K562 (cell line): Measurements from ENCODE around the gene TNIK. TPM values are rescaled to one million over a fixed set of nuclear protein-coding genes. Genes with fewer than 3 reads are reported as not detected.

Experiments used
- C11orf30 ChIP-seq: fragments of 450-650 bp; IDR thresholded peaks from 2 replicates; pipeline ENCODE4 v1.6.1; 2016; ENCODE audit warnings: low read depth, mild to moderate bottlenecking
- CTBP1 ChIP-seq: fragments of 450-650 bp; IDR thresholded peaks from 2 replicates; pipeline ENCODE4 v1.6.1; 2016; ENCODE audit warnings: borderline replicate concordance
- DPF2 ChIP-seq: fragments of 450-650 bp; IDR thresholded peaks from 2 replicates; pipeline ENCODE4 v1.6.1; 2016
- FOSL1 ChIP-seq: fragments of 200-800 bp; sonication (Bioruptor generic); conservative IDR thresholded peaks from 2 replicates; pipeline ENCODE4 v1.6.1; 2016; ENCODE audit warnings: missing genetic modification characterization, missing compliant biosample characterization
- FOXJ2 ChIP-seq: fragments of 200-800 bp; sonication (Bioruptor generic); IDR thresholded peaks from 2 replicates; pipeline ENCODE4 v1.6.1; 2016; ENCODE audit warnings: missing genetic modification characterization, missing compliant biosample characterization
- KDM2B ChIP-seq: fragments of 250-450 bp; sonication (Bioruptor Pico); IDR thresholded peaks from 2 replicates; pipeline ENCODE4 v1.8.0; 2021; ENCODE audit warnings: mild to moderate bottlenecking, moderate library complexity
- MAFF ChIP-seq: IDR thresholded peaks from 2 replicates; pipeline ENCODE4 v1.6.1; 2012; ENCODE audit warnings: low read length, improper control_type of control experiment
- MYNN ChIP-seq, 2 experiments: sonication (generic); formaldehyde crosslinking in 1 of 2; IDR thresholded peaks; 2 replicates each; pipeline versions ENCODE4 v1.5.0 to v1.6.1; 2016 to 2020; ENCODE audit warnings: antibody characterized with exemption in 1 of 2, missing genetic modification reagents in 1 of 2
- NFE2 ChIP-seq: IDR thresholded peaks from 2 replicates; pipeline ENCODE4 v1.6.1; 2014; ENCODE audit warnings: antibody characterized with exemption, low read depth
- PCBP2 ChIP-seq: fragments of 200-400 bp; formaldehyde crosslinking; IDR thresholded peaks from 2 replicates; pipeline ENCODE4 v1.6.1; 2018; ENCODE audit warnings: low read length, low read depth, mild to moderate bottlenecking, moderate library complexity; ENCODE audit not compliant: poor library complexity, severe bottlenecking
- PML ChIP-seq: IDR thresholded peaks from 2 replicates; pipeline ENCODE4 v1.6.1; 2012; ENCODE audit warnings: low read length, inconsistent platforms
- SMARCB1 ChIP-seq: IDR thresholded peaks from 2 replicates; pipeline ENCODE4 v1.6.1; 2011; ENCODE audit warnings: improper control_type of control experiment, low read depth; ENCODE audit not compliant: insufficient read length
- SMARCE1 ChIP-seq: fragments of 450-650 bp; IDR thresholded peaks from 2 replicates; pipeline ENCODE4 v1.7.1; 2016; ENCODE audit warnings: mild to moderate bottlenecking
- TAL1 ChIP-seq: fragments of 450-650 bp; IDR thresholded peaks from 2 replicates; pipeline ENCODE4 v1.6.1; 2016; ENCODE audit warnings: mild to moderate bottlenecking
- XRCC3 ChIP-seq: fragments of 450-650 bp; IDR thresholded peaks from 2 replicates; pipeline ENCODE4 v1.6.1; 2017; ENCODE audit warnings: mild to moderate bottlenecking, moderate library complexity
- ZNF354B ChIP-seq: fragments of 250-450 bp; sonication (Bioruptor Pico); IDR thresholded peaks from 2 replicates; pipeline ENCODE4 v1.4.0; 2020
- polyA plus RNA-seq, 8 experiments: library from polyadenylated mRNA; depleted of rRNA in 4 of 8; stranded (reverse) in 5 of 8; unstranded in 3 of 8; fragments of >200 nt; fragmentation: Nextera tagmentation in 2 of 8; fragmentation: Illumina TruSeq in 1 of 8; extraction: Ambion mirVana in 2 of 8; extraction: Trizol in 1 of 8; gene quantifications; 2 replicates each; pipeline versions ENCODE4 v1.2.1 to v1.2.3, GENCODE V29; 2011 to 2014; ENCODE audit warnings: inconsistent platforms in 1 of 8, missing spikeins in 1 of 8
- total RNA-seq, 7 experiments: library from RNA; depleted of rRNA in 6 of 7; stranded (reverse); fragments of >200 nt in 6 of 7; fragmentation: Illumina TruSeq in 2 of 7; extraction: Trizol in 2 of 7; gene quantifications; 2 replicates each; pipeline versions ENCODE4 v1.2.1 to v1.2.3, GENCODE V29; 2011 to 2021; ENCODE audit warnings: low replicate concordance in 1 of 7
- TF ChIP-seq, protein P1 (sequence below): sonication (generic); formaldehyde crosslinking; IDR thresholded peaks from 2 replicates; pipeline ENCODE4 v1.8.1; 2023; ENCODE audit warnings: mild to moderate bottlenecking, missing genetic modification reagents
- TF ChIP-seq, protein P2 (sequence below): sonication (generic); formaldehyde crosslinking; IDR thresholded peaks from 2 replicates; pipeline ENCODE4 v1.8.0; 2022; ENCODE audit warnings: mild to moderate bottlenecking, missing genetic modification reagents
- TF ChIP-seq, protein P3 (sequence below), 2 experiments: IDR thresholded peaks in 1 of 2; conservative IDR thresholded peaks in 1 of 2; 2 replicates each; pipeline ENCODE4 v1.6.1; 2016; ENCODE audit warnings: low read depth in 2 of 2, mild to moderate bottlenecking in 1 of 2, missing compliant biosample characterization in 1 of 2, missing genetic modification characterization in 1 of 2, moderate library complexity in 1 of 2
- TF ChIP-seq, protein P4 (sequence below): fragments of 450-650 bp; conservative IDR thresholded peaks from 2 replicates; pipeline ENCODE4 v1.6.1; 2016; ENCODE audit warnings: missing genetic modification characterization, low read depth, mild to moderate bottlenecking, missing compliant biosample characterization, moderate library complexity

TNIK gene
- total and polyA plus RNA-seq, 9 of the 15 experiments (the other 6 are each of a cell fraction or from before 2014, with no cell fraction given) = 6.6 to 39.0 (median 24.7) TPM

DNA sequence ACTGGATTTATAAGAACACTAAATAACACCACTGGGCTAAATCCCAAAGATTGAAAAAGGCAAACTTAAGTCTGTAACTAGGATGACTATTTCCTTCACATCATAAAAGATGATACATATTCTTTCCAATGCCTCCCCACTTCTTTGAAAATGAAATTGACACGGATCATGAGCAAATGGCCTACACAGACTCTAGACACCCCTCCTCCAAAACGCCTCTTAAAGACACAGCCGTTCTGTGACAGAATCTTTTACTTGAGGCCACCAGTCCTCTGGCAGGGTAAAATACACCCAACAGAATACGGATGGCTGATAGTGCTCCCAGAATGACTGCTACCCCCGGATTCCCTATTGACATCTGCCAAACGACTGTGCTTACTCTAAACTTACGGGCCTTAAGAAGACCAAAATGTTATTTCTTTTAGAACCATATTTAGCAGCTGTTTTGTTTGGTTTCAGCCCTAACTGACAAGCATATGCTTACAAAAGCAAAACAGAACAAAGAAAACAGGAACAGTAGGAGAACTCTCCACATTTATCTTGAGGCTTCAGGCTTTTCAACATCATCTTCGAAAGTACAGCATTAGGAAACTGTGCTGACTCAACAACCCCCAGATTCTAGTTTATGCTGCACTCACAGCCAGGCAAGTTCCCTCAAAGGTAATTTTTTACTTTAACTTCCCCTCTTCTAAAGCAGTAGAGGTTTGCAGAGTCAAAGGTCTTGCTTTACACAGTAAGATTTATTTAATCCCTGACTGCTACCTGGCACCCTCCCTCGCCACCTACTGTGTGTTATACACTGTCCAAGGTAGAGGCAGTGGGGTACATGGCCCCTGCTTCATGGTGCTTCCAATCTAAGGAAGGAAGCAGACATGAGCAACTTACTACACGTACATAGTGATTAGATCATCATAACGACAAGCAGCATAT lies 84.3 kb downstream of the TNIK start (continued):
- TF ChIP-seq SMARCE1 (peak; percentile 61; the same call in 1 of the 2 replicates), MYNN (IDR thresholded peaks at IDR 0.05) (no peak), MYNN (CRISPR knock-in tag; IDR thresholded peaks at IDR 0.05) (no peak), SMARCB1 (no peak), FOSL1 (tag) (peak; percentile 61; the same call in 1 of the 2 replicates), PCBP2 (no peak), C11orf30 (peak; percentile 87), FOXJ2 (tag) (no peak), XRCC3 (no peak), ZNF354B (CRISPR knock-in tag) (no peak), TAL1 (peak; percentile 27; the same call in 1 of the 2 replicates), KDM2B (no peak), MAFF (peak; percentile 47; the same call in 1 of the 2 replicates), DPF2 (peak; percentile 63; the same call in 1 of the 2 replicates), PML (no peak), CTBP1 (peak; percentile 18; the same call in 1 of the 2 replicates), NFE2 (peak; percentile 44; the same call in 1 of the 2 replicates)
- TF ChIP-seq, protein P1, sequence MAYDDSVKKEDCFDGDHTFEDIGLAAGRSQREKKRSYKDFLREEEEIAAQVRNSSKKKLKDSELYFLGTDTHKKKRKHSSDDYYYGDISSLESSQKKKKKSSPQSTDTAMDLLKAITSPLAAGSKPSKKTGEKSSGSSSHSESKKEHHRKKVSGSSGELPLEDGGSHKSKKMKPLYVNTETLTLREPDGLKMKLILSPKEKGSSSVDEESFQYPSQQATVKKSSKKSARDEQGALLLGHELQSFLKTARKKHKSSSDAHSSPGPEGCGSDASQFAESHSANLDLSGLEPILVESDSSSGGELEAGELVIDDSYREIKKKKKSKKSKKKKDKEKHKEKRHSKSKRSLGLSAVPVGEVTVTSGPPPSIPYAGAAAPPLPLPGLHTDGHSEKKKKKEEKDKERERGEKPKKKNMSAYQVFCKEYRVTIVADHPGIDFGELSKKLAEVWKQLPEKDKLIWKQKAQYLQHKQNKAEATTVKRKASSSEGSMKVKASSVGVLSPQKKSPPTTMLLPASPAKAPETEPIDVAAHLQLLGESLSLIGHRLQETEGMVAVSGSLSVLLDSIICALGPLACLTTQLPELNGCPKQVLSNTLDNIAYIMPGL = no peak
- TF ChIP-seq, protein P2, sequence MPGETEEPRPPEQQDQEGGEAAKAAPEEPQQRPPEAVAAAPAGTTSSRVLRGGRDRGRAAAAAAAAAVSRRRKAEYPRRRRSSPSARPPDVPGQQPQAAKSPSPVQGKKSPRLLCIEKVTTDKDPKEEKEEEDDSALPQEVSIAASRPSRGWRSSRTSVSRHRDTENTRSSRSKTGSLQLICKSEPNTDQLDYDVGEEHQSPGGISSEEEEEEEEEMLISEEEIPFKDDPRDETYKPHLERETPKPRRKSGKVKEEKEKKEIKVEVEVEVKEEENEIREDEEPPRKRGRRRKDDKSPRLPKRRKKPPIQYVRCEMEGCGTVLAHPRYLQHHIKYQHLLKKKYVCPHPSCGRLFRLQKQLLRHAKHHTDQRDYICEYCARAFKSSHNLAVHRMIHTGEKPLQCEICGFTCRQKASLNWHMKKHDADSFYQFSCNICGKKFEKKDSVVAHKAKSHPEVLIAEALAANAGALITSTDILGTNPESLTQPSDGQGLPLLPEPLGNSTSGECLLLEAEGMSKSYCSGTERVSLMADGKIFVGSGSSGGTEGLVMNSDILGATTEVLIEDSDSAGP (CRISPR knock-in tag) = peak; percentile 76; the same call in 1 of the 2 replicates
- TF ChIP-seq, protein P3, sequence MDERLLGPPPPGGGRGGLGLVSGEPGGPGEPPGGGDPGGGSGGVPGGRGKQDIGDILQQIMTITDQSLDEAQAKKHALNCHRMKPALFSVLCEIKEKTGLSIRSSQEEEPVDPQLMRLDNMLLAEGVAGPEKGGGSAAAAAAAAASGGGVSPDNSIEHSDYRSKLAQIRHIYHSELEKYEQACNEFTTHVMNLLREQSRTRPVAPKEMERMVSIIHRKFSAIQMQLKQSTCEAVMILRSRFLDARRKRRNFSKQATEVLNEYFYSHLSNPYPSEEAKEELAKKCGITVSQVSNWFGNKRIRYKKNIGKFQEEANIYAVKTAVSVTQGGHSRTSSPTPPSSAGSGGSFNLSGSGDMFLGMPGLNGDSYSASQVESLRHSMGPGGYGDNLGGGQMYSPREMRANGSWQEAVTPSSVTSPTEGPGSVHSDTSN (CRISPR knock-in tag; IDR thresholded peaks at IDR 0.05; ENCODE audit: low read depth) = no peak
- TF ChIP-seq, protein P3 (tag; conservative IDR thresholded peaks at IDR 0.05; ENCODE audit: low read depth) = peak; percentile 55; the same call in 1 of the 2 replicates
- TF ChIP-seq, protein P4, sequence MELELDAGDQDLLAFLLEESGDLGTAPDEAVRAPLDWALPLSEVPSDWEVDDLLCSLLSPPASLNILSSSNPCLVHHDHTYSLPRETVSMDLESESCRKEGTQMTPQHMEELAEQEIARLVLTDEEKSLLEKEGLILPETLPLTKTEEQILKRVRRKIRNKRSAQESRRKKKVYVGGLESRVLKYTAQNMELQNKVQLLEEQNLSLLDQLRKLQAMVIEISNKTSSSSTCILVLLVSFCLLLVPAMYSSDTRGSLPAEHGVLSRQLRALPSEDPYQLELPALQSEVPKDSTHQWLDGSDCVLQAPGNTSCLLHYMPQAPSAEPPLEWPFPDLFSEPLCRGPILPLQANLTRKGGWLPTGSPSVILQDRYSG (tag) = no peak
